H4 (cell line): ENCODE results near the gene NUDT9. TPM values are rescaled to one million over a fixed set of nuclear protein-coding genes. Genes with fewer than 3 reads are reported as not detected.
"Not testable (repeated sequence)": the region's sequence is repeated elsewhere in the genome, so short reads cannot be mapped to it uniquely, and the experiment has no call there.

Experiments used
- DNase-seq: peaks from one replicate; pipeline ENCODE4 v3.0.0-alpha.2; 2015; ENCODE audit warnings: low spot score
- total RNA-seq: library from RNA; depleted of rRNA; stranded (reverse); fragments of >200 nt; shearing (Covaris generic); gene quantifications from 2 replicates; pipeline ENCODE4 v1.2.3, GENCODE V29; 2014

The NUDT9 gene
- total RNA-seq, 1 experiment from 2014 or later: 16.0 TPM

GRCh38 chr4:87409420-87409939 lies 12.9 kb upstream of the NUDT9 start:
- DNase-seq: no peak

GRCh38 chr4:87410157-87410556 lies 12.2 kb upstream of the NUDT9 start:
- DNase-seq: no peak

GRCh38 chr4:87410679-87411078 lies 11.7 kb upstream of the NUDT9 start:
- DNase-seq: no peak

GRCh38 chr4:87414816-87415215 lies 7.6 kb upstream of the NUDT9 start:
- DNase-seq: no peak

DNA sequence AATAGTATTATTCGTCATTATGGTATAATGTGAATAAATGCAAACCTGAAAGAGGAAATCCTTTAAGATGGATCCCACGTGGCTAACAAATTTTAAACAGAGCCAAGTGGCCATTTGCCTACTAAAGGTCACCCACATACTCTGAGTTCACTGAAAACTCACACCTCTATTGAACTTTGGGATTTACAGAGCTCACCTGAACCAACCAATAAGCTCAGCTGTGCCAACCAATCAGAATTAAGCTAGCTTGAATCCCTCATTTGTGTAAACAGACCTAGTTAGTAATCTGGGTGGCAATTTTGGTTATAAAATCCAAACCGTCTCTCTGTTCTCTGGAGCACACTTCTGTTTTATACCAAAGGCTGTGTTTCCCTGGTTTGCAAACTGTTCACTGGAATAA lies 5.4 kb upstream of the NUDT9 start:
- no peak for DNase-seq

DNA sequence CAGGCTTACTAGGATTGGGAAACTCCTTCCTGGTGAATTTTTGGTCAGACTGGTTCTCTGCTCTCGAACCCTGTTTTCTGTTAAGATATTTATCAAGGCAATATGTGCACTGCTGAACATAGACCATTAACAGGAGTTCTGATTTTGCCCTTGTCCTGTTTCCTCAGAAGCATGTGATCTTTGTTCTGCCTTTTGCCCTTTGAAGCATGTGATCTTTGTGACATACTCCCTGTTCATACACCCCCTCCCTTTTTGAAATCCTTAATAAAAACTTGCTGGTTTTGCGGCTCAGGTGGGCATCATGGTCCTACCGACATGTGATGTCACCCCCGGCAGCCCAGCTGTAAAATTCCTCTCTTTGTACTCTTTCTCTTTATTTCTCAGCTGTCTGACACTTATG lies 4.0 kb upstream of the NUDT9 start:
- DNase-seq: not testable (repeated sequence)

DNA sequence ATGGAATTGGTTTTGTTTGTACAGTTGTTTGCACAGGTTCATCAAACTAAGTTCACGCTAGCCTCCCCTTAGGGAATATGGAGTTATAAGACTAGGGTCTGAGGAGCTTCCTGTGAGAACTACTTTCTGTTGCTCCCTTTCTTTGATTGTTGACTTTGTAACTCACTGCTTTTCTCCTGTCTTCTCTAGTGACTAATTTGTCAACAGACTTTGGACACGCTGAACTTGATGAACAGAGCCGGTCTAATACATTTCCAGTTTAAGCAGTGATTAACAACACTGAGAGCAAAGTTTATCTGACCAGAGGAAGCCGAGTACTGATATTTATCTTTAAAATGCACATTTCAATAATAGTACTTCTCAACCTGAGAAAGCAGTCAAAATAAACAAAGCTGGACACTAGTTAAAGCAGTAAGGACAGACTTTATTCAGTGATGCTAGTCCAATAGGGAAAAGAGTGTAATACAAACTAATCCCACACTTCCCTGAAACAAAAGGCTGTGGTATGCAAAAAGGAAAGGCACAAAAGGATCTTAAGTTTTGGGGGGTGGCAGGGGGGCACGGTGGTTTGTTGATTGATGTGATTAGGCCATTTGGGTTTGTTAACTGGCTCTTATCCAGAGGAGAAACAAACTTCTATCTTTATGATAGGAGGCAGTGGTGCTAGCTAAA lies 2.7 kb upstream of the NUDT9 start:
- no peak for DNase-seq

DNA sequence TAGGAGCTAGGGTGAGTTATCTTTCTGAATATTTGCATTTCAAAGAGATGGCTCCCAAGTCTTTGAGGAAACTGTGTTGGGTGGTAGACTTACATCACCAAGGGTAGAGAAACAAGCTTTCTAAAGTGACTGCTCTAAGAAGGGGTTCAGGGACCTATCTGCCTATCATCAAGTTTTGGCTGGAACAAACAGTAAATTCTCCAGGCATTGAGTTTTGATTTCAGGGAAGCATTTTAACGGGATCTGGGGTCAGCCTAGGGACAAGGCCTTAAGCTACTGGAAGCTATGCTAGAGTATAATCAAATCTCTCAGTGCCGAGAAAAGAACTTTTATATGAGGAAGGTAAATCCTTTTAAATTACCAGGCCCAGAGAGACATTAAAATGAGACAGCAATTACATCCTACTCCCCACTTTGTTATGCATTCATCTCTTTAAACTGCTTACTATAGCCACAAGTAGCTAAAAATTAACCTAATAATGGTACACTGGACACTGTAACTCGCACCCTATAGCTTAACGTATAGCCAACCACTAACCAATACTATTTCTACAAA lies 2.0 kb upstream of the NUDT9 start:
- no peak for DNase-seq

- peak; percentile 8 for DNase-seq
Observed at GRCh38 chr4:87423317-87424098, 1.1 kb downstream of the NUDT9 start.

- DNase-seq: not testable (repeated sequence)
Observed at GRCh38 chr4:87424099-87424543, 1.7 kb downstream of the NUDT9 start.

DNA sequence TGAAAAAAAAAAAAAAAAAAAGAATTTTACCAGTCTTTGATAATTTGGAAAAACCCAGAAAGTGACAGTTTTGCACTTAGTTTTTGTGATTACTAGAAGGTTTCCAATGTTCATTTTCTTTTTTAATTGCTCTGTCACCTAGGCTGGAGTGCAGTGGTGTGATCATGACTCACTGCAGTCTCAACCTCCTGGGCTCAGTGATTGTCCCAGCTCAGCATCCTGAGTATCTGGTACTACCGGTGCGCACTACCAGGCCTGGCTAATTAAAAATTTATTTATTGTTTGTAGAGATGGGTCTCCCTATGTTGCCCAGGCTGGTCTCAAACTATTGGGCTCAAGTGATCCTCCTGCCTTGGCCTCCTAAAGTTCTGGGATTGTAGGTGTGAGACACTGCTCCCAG lies 3.3 kb downstream of the NUDT9 start:
- DNase-seq: no peak

DNA sequence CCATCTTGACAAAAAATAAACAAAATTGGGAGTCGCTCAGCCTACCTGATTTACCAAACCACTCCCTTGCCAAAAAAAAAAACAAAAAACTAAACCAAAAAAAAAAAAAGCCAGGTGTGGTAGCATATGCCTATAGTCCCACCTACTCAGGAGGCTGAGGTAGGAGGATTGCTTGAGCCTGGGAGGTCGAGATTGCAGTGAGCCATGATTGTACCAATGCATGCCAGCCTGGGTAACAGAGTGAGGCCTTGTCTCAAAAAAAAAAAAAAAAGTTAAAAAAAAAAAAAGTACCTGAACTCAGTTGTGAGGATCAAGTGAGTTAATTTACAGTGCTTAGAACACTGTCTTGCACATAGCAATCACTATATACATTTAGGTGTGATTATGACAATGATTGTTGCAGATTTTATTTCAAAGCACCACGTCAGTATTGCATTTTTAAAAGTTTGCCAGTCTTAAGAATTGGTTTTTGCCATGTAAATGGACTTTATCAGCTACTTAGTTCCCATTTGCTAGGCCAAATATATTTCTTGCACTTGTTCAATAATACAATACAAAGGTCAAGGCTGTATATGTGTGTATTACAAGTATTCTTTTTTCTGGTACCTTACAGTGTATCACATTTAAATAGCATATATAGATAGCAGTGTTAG lies 4.6 kb downstream of the NUDT9 start:
- no peak for DNase-seq

DNA sequence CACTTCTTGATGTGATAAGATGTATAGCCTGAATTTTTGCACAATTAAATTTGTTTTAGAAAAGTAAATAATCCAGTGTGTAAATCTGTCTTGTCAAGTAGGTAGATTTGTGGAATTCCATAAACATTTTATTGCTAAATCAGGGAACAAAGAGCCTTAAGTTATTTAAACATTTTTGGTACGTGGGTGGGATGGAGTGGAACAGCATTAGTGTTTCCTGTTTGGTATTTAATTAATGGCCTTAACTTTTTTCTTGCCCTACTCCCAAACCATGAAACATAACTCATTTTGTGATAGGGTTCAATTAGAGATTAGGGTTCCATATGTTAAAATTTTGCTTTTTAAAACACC lies 5.1 kb downstream of the NUDT9 start:
- no peak for DNase-seq

- DNase-seq: no peak
Observed at GRCh38 chr4:87428979-87429378, 6.6 kb downstream of the NUDT9 start.

DNA sequence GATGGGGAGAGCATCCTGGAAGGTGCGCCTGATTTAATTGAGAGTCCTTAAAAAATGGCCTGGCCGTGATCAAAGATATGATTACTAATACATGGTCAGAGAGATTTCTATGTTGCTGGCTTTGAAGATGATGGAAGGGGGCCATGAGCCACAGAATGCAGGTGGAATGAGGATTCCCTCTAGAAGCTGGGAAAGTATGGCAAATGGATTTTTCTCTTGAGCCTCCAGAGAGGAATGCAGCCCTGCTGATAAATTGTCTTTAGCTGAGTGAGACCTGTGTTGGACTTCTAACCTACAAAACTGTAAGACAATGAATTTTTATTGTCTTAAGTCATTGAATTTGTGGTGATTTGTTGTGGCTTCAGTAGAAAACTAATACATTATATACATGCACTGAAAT lies 7.7 kb downstream of the NUDT9 start:
- DNase-seq: no peak

DNA sequence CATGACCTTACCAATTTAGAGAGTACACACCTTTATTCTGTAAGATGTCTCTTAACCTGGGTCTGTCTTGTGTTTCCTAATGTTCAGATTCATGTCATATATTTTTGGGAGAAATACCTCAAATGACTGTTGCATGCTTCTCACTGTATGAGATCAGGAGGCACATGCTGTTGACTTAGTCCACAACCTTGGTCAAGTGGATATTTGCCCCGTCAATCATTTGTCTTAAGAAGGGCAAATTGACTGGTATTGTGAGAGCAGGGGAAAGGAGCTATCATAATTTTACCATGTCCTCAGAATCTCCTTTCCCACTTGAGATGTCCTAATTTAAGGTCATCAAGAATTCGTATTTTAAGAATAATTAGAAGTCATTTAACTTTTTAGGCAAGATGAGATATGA lies 11.0 kb downstream of the NUDT9 start:
- no peak for DNase-seq

DNA sequence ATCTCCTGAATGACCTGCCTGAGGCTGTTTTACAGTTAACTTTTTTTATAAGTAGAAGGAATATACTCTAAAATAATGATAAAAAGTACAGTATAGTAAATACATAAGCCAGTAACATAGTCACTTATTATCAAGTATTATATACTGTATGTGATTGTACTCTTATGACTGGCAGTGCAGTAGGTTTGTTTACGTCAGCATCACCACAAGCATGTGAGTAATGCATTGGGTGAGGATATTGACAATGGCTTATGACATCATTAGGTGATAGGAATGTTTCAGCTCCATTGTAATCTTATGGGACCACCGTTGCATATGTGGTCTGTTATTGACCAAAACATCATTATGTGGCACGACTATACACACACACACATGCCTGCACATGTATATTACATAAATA lies 20.5 kb downstream of the NUDT9 start:
- no peak for DNase-seq

DNA sequence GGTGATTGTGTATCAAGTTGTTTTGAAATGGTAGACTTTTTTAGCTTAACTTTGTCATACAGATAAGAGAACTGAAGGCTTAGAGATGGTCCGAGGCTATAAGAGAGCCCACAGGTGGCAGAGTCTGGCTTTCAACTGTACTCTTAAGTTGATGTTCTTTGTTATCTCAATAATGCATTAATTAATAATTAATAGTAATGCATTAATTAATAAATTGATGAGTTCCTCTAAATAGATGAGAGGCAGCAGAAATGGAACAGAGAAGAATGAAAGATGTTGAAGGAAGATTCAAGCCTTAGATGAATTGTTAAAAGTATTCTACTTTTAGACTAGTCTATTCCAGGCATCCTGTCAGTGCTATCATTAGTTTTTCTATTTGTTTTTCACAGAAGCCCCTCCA lies 22.4 kb downstream of the NUDT9 start:
- DNase-seq: no peak

- no peak for DNase-seq
Observed at GRCh38 chr4:87445964-87446363, 23.6 kb downstream of the NUDT9 start.

- not testable (repeated sequence) for DNase-seq
Observed at GRCh38 chr4:87446375-87446774, 24.0 kb downstream of the NUDT9 start.

- no peak for DNase-seq
Observed at GRCh38 chr4:87451537-87451936, 29.2 kb downstream of the NUDT9 start.

DNA sequence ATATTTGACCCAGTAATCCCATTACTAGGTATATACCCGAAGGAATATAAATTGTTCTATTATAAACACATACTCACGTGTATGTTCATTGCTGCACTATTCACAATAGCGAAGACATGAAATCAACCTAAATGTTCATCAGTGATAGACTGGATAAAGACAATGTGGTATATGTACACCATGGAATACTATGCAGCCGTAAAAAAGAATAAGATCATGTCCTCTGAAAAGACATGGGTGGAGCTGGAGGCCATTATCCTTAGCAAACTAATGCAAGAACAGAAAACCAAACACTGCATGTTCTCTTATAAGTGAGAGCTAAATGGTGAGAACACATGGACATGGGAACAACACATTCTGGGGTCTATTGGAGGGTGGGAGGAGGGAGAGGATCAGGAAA lies 36.5 kb downstream of the NUDT9 start:
- DNase-seq: no peak
